ENCODE data around the gene PRSS27.

The PRSS27 gene

GRCh38 chr16:2720064-2720457 is at the start of gene PRSS27:
Gene PRSS27, minus strand, starts transcription at chr16:2720224. Its CDS starts 64 bp downstream, at chr16:2720160.
- no peak for DNase-seq

GRCh38 chr16:2769675-2770056 is 49.6 kb upstream of the PRSS27 start:
- DNase-seq: no peak

- DNase-seq: no peak
These were observed 49.1 kb upstream of the PRSS27 start for GRCh38 chr16:2769100-2769529.

GRCh38 chr16:2768403-2769089 is 48.5 kb upstream of the PRSS27 start:
- DNase-seq: no peak

GRCh38 chr16:2767891-2768290 is 47.9 kb upstream of the PRSS27 start:
- DNase-seq: no peak

GRCh38 chr16:2767140-2767731 is 47.2 kb upstream of the PRSS27 start:
- DNase-seq: no peak

- DNase-seq: no peak
These were observed 46.6 kb upstream of the PRSS27 start for GRCh38 chr16:2766430-2767139.

GRCh38 chr16:2765462-2766404 is 45.7 kb upstream of the PRSS27 start:
- no peak for DNase-seq

- DNase-seq: no peak
These were observed 44.7 kb upstream of the PRSS27 start for GRCh38 chr16:2764718-2765117.

GRCh38 chr16:2763173-2763572 is 43.1 kb upstream of the PRSS27 start:
- no peak for DNase-seq

- DNase-seq: no peak
These were observed 42.7 kb upstream of the PRSS27 start for GRCh38 chr16:2762711-2763110.

- DNase-seq: no peak
These were observed 42.0 kb upstream of the PRSS27 start for GRCh38 chr16:2761886-2762583.

GRCh38 chr16:2761472-2761871 is 41.4 kb upstream of the PRSS27 start:
- DNase-seq: no peak

- no peak for DNase-seq
These were observed 37.3 kb upstream of the PRSS27 start for GRCh38 chr16:2757344-2757743.

- no peak for DNase-seq
These were observed 36.4 kb upstream of the PRSS27 start for GRCh38 chr16:2756288-2757015.

GRCh38 chr16:2755158-2755557 is 35.1 kb upstream of the PRSS27 start:
- no peak for DNase-seq

- DNase-seq: no peak
These were observed 33.7 kb upstream of the PRSS27 start for GRCh38 chr16:2753733-2754020.

GRCh38 chr16:2752850-2753732 is 33.1 kb upstream of the PRSS27 start:
- peak; percentile 84 for DNase-seq

- peak; percentile 95 for DNase-seq
These were observed 32.2 kb upstream of the PRSS27 start, which contains the start of gene SRRM2 for GRCh38 chr16:2752035-2752849. Gene SRRM2, plus strand, starts transcription at chr16:2752638. Its CDS starts 3,727 bp downstream, at chr16:2756365.

- no peak for DNase-seq
These were observed 31.6 kb upstream of the PRSS27 start for GRCh38 chr16:2751577-2752034.
